GM12865 (cell line): ENCODE results near the gene TRPM4.

Experiments used
- DNase-seq: peaks from one replicate; pipeline ENCODE4 v3.0.0; 2010; ENCODE audit warnings: low read depth
- H3K4me3 ChIP-seq: 2 replicates; pipeline ENCODE4 v1.5.1; 2011; ENCODE audit warnings: mild to moderate bottlenecking, low read depth, low read length, control low read depth
- TF ChIP-seq, protein P1 (sequence below): IDR thresholded peaks from 2 replicates; pipeline ENCODE4 v1.5.1; 2011; ENCODE audit warnings: low read length, control low read depth, low read depth, inconsistent platforms; ENCODE audit not compliant: insufficient read depth; ENCODE audit errors: missing control alignments

Gene TRPM4

DNA sequence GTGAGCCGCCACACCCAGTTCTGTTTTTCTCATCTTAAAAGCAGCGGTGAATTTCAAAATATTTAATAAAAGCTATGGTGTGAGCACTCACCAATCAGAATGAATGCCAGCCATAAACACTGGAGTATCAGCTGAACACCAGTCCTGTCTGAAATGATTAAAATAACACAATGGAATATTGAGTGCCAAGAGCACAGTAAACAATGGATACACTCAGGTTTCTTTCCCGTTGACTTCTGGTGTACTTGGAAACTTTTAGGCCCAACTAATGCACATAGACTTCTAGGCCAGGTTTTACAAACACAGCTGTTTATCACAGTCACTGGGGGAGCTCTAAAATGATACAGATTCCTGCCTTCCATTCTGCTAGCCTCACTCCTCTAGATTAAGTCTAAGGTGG is 99.1 kb downstream of the TRPM4 start:
- H3K4me3 ChIP-seq = no peak overlapping the region
- TF ChIP-seq, protein P1, sequence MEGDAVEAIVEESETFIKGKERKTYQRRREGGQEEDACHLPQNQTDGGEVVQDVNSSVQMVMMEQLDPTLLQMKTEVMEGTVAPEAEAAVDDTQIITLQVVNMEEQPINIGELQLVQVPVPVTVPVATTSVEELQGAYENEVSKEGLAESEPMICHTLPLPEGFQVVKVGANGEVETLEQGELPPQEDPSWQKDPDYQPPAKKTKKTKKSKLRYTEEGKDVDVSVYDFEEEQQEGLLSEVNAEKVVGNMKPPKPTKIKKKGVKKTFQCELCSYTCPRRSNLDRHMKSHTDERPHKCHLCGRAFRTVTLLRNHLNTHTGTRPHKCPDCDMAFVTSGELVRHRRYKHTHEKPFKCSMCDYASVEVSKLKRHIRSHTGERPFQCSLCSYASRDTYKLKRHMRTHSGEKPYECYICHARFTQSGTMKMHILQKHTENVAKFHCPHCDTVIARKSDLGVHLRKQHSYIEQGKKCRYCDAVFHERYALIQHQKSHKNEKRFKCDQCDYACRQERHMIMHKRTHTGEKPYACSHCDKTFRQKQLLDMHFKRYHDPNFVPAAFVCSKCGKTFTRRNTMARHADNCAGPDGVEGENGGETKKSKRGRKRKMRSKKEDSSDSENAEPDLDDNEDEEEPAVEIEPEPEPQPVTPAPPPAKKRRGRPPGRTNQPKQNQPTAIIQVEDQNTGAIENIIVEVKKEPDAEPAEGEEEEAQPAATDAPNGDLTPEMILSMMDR = no peak
- DNase-seq = no peak
